GM19468 (cell line): ENCODE data around the gene PPFIBP2.
A peak's percentile ranks its signal among the peaks of the same experiment; 100 is the strongest.

Experiments
- ATAC-seq: cut with Tn5 transposase; IDR thresholded peaks from one replicate; pipeline ENCODE4 v1.9.1; 2021; ENCODE audit warnings: mild to moderate bottlenecking, moderate library complexity, moderate number of reproducible peaks; ENCODE audit not compliant: unreplicated experiment; ENCODE audit errors: extremely low read depth

PPFIBP2 gene

GRCh38 chr11:7546324-7546791, 32.6 kb downstream of the PPFIBP2 start:
- no peak for ATAC-seq

- no peak for ATAC-seq
These were observed 33.9 kb downstream of the PPFIBP2 start for GRCh38 chr11:7547687-7548086.

DNA sequence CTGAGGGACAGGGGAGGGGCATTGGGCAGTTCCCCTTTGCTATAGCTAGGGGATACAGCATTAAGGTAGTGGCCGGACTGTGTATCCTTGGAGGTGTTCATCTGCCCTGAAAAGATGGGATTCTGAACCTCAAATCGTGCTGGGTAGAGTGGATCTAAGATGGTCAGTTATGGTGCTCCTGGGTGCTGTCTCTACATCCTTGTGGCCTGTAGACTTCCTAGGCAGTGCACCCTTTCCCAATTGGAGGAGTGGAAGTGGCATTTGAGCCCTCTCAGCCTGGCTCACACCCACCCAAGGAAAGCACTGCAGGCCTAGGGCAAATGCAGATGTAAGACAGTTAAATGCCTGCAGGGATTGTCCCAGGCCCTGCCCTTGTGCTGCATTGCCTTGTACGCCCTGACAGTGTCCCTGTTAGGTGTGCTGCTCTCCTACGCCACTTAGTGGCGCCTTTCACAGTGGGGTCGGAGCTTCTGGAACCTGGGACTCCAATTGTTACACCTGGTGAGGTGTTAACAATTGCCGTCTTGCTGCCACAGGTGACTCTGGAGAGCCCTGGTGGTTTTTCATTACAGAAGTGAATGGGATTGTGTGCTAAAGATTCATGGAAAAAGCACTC, 35.0 kb downstream of the PPFIBP2 start:
- ATAC-seq, result peak; percentile 59

GRCh38 chr11:7549681-7550080, 35.9 kb downstream of the PPFIBP2 start:
- ATAC-seq, result no peak

- ATAC-seq, result no peak
These were observed 37.8 kb downstream of the PPFIBP2 start for GRCh38 chr11:7551571-7551970.

- no peak for ATAC-seq
These were observed 38.9 kb downstream of the PPFIBP2 start for GRCh38 chr11:7552666-7553065.

DNA sequence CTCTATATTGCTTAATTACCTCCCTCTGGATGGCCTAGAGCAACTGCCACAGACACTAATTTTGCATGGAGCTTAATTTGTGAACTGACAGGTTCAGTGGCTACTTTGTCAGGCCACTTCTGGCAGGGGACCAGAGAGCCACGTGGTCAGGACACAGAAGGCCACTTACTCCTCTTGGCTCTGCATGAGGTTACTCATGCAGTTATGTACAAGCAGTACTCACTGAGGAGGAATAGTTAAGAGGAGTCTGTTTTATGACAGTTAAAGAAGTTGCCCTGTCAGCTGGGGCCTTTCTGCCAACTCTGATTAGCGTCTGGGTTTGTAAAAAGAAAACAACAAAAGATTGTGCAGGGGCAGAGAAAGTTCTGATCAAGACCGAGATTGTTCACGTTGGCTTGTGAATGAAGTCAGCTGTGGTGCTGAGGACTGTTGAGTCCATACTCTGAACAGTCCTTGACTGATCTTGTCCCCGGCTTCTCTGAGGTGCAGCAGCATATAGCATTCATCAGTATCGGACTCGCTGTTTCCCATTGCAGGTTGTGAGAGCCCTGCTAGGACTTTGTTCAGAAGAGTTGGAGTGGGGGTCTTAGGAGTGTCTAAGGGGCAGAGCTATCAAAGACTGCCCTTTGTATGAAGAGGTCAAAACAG, 41.4 kb downstream of the PPFIBP2 start:
- ATAC-seq, result no peak

DNA sequence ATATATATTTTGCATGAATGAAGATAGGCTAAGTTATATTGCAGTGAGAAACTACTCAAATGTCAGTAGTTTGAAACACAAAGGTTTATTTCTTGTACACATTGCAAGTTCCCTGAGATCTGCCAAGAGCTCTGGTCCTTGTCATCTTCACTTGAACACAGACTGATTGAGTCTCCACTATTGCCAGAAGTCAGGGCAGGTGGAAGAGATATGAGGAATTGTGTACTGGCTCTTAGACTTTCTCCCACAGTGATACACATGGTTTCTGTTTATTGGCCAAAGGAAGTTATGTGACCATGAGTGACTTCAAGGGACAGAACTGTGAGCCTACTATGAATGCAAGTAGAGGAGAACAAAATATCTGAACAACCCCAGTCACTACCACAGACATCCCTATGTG, 44.2 kb downstream of the PPFIBP2 start:
- ATAC-seq, result no peak

- ATAC-seq, result peak; percentile 40
These were observed 45.8 kb downstream of the PPFIBP2 start for GRCh38 chr11:7559398-7560283.

DNA sequence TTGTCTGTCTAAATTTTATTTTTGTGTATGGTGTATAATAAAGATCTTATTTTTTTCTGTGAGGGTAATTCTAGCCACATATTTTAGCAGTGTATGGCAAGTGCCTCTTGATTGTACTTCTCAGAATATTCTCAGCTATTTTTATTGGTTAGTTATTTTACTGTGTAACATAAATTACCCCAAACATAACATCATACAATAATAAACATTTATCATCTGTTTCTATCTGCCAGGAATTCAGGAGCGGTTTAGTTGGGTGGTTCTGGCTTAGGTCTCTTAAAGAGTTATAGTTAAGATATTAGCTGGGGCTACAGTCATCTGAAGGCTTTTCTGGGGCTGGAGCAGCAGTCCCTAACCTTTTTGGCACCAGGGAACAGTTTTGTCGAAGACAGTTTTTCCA, 47.8 kb downstream of the PPFIBP2 start:
- no peak for ATAC-seq

GRCh38 chr11:7563281-7563680, 49.5 kb downstream of the PPFIBP2 start:
- ATAC-seq, result no peak

- no peak for ATAC-seq
These were observed 51.0 kb downstream of the PPFIBP2 start for GRCh38 chr11:7564803-7565202.

GRCh38 chr11:7567311-7567710, 53.5 kb downstream of the PPFIBP2 start:
- no peak for ATAC-seq

- ATAC-seq, result no peak
These were observed 55.2 kb downstream of the PPFIBP2 start for GRCh38 chr11:7569044-7569443.

GRCh38 chr11:7570241-7570640, 56.4 kb downstream of the PPFIBP2 start:
- ATAC-seq, result no peak

DNA sequence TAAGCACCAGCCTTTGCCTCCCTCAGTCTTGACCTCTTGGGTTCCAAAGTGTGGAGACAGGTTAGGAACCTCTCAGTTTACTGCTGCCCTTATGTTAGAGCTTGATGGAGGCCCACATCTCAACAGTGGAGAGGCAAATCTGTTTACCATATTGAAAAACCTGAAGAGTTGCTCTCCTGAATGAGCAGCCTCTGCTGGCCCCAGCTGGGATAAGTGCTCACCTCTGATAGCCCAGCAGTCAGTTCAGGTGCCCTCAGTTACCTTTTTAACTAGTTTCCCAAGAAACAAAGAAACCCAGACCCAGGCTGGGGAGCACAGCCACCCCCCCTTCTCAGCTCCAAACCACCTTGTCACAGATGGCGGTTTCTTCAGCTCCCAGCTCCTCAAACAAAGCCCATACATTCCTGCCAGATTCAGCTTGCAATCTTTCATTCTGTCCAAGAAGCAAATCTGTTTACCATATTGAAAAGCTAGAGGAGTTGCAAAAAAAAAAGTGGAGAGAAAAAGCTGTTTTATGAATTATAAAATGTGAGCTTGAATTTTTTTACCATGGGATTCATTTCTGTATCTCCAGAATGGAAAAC, 57.2 kb downstream of the PPFIBP2 start:
- ATAC-seq, result no peak

GRCh38 chr11:7571640-7572000, 57.8 kb downstream of the PPFIBP2 start:
- no peak for ATAC-seq

DNA sequence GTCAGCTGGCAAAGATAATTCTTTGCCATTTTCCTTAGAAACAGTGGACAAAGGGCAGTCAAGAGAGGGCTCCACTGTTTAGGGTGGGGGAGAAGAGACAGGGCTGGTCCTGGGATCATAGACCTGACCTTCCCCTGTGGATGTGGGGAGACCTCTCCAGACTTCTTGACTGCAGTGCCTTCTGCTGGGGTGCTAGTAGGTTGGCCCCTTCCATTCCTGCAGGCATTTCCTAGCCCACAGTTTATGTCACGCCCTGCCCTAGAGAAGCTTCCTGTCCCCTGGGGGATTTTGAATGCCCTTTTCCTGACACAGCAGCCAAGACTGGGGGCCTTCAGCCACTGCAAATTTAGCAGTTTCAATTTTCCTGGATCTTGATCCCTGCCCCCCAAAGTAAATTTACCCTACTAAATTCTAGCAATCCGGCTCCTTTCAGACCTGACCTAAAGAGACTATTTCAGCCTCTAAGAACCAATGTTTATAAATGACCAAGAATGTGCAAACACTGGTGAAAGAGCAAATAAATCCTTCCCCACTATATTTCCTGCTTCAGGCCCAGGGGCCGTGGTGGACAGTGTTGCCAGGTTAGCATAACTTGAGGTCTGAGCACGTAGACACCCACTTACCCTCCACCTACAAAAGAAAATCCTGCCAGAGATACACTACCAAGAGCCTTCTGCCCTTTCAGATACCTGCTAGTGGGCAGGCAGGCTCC, 58.4 kb downstream of the PPFIBP2 start:
- no peak for ATAC-seq

DNA sequence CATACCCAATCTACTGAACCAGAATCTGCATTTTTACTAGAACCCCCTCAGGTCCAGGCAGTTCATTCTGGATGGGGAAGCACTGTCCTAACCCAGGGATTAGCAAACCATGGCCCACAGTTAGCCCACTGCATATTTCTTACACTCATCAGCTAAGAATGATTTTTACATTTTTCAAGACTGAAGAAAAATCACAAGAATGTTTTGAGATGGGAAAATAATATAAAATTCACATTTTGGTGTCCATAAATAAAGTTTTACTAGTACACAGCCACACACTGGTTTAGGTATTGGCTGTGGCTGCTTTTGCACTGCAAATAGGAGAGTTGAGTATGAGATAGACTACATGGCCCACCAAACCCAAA, 59.4 kb downstream of the PPFIBP2 start:
- ATAC-seq, result no peak

- ATAC-seq, result no peak
These were observed 59.9 kb downstream of the PPFIBP2 start for GRCh38 chr11:7573558-7574296.
